Activated T-helper 1 cell treated with anti-CD3 and anti-CD28 coated beads, Interleukin-12 subunit alpha, Interleukin-12 subunit beta, Interleukin-2, Interleukin-4 antibody, amounts not matched to agents 30 ng/mL and 10 ng/mL and 1 ng/mL, durations not matched to agents 14 hours and 24 hours and 36 hours (primary cell): Measurements from ENCODE around the gene LPIN1. TPM values are rescaled to one million over a fixed set of nuclear protein-coding genes. Genes with fewer than 3 reads are reported as not detected.
"Not testable (repeated sequence)": the region's sequence is repeated elsewhere in the genome, so short reads cannot be mapped to it uniquely, and the experiment has no call there.

Source experiments
- DNase-seq: peaks from one replicate; pipeline ENCODE4 v3.0.0; 2021; ENCODE audit warnings: low spot score
- H3K27ac Mint-ChIP-seq: one replicate; pipeline ENCODE4 v1.8.0; 2021; ENCODE audit warnings: mild to moderate bottlenecking, mixed read lengths
- H3K27me3 Mint-ChIP-seq: one replicate; pipeline ENCODE4 v1.8.0; 2022; ENCODE audit warnings: mild to moderate bottlenecking, moderate library complexity, mixed read lengths; ENCODE audit not compliant: insufficient read depth
- H3K36me3 Mint-ChIP-seq: one replicate; pipeline ENCODE4 v1.8.0; 2021; ENCODE audit warnings: low read depth, mixed read lengths
- H3K4me1 Mint-ChIP-seq: one replicate; pipeline ENCODE4 v1.8.0; 2021; ENCODE audit warnings: low read depth, mixed read lengths
- H3K4me3 Mint-ChIP-seq: one replicate; pipeline ENCODE4 v1.8.0; 2021; ENCODE audit warnings: mild to moderate bottlenecking, moderate library complexity, mixed read lengths
- H3K9me3 Mint-ChIP-seq: one replicate; pipeline ENCODE4 v1.8.0; 2021; ENCODE audit warnings: mixed read lengths
- intact Hi-C: fragments of 100-400 bp; cut with micrococcal nuclease; formaldehyde crosslinking; loops from one replicate; pipeline ENCODE4 v1.15.1; 2024
- total RNA-seq: library from RNA; stranded (reverse); gene quantifications from 2 replicates; pipeline ENCODE4 v1.2.3, GENCODE V29; 2022

LPIN1 gene
- total RNA-seq, 1 donor from 2014 or later = 49.5 TPM

GRCh38 chr2:11859975-11860374, 113.5 kb downstream of the LPIN1 start:
- DNase-seq, H3K4me1 Mint-ChIP-seq, H3K4me3 Mint-ChIP-seq, H3K36me3 Mint-ChIP-seq, H3K27ac Mint-ChIP-seq: not testable (repeated sequence)
- H3K9me3 Mint-ChIP-seq = peaks cover 21% of the 10 kb centered on the region
- intact Hi-C loops = loop anchor here (5.0 to 10.0 kb wide), 4 partner anchors 145 to 555 kb away; no protein-coding TSS in a partner anchor
- peaks cover 24% of the 10 kb centered on the region for H3K27me3 Mint-ChIP-seq

- DNase-seq = no peak
- peaks cover 20% of the 10 kb centered on the region for H3K9me3 Mint-ChIP-seq
- no peak overlapping the region for H3K27ac Mint-ChIP-seq
- peaks cover 21% of the 10 kb centered on the region for H3K27me3 Mint-ChIP-seq
- H3K4me3 Mint-ChIP-seq = no peak overlapping the region
- intact Hi-C loops = loop anchor here (5.0 to 10.0 kb wide), 4 partner anchors 144 to 554 kb away; no protein-coding TSS in a partner anchor
- H3K36me3 Mint-ChIP-seq = peaks cover 4% of the 10 kb centered on the region
- H3K4me1 Mint-ChIP-seq = peaks cover 9% of the 10 kb centered on the region
Measured at GRCh38 chr2:11861044-11861443, 114.6 kb downstream of the LPIN1 start.

- Mint-ChIP-seq H3K27me3 (peaks cover 16% of the 10 kb centered on the region), H3K4me3 (no peak overlapping the region), H3K36me3 (peaks cover 2% of the 10 kb centered on the region), H3K4me1 (peaks cover 9% of the 10 kb centered on the region), H3K27ac (no peak overlapping the region), H3K9me3 (peaks cover 14% of the 10 kb centered on the region)
- DNase-seq = no peak
- intact Hi-C loops = loop anchor here (2.0 to 10.0 kb wide), 5 partner anchors 31 to 553 kb away; no protein-coding TSS in a partner anchor
Measured at GRCh38 chr2:11862049-11862448, 115.6 kb downstream of the LPIN1 start.

- peaks cover 9% of the 10 kb centered on the region for H3K4me1 Mint-ChIP-seq
- peaks cover 11% of the 10 kb centered on the region for H3K9me3 Mint-ChIP-seq
- H3K4me3 Mint-ChIP-seq = no peak overlapping the region
- no peak for DNase-seq
- intact Hi-C loops = loop anchor here (1.0 to 10.0 kb wide), 8 partner anchors 32 to 1144 kb away; partner anchors contain the start of gene TRIB2
- H3K27ac Mint-ChIP-seq = no peak overlapping the region
- peaks cover 19% of the 10 kb centered on the region for H3K27me3 Mint-ChIP-seq
- no peaks in the 10 kb centered on the region for H3K36me3 Mint-ChIP-seq
Measured at GRCh38 chr2:11863103-11863502, 116.7 kb downstream of the LPIN1 start.

GRCh38 chr2:11863513-11864328, 117.3 kb downstream of the LPIN1 start:
- Mint-ChIP-seq H3K36me3 (no peaks in the 10 kb centered on the region), H3K27me3 (peaks cover 19% of the 10 kb centered on the region), H3K27ac (no peak overlapping the region), H3K9me3 (peaks cover 8% of the 10 kb centered on the region), H3K4me1 (peaks cover 9% of the 10 kb centered on the region), H3K4me3 (no peak overlapping the region)
- DNase-seq = peak; percentile 22
- intact Hi-C loops = loop anchor here (1.0 to 10.0 kb wide), 8 partner anchors 33 to 1144 kb away; partner anchors contain the start of gene TRIB2

- Mint-ChIP-seq H3K9me3 (no peaks in the 10 kb centered on the region), H3K27me3 (peaks cover 17% of the 10 kb centered on the region), H3K36me3 (no peaks in the 10 kb centered on the region), H3K27ac (no peak overlapping the region), H3K4me1 (peaks cover 9% of the 10 kb centered on the region), H3K4me3 (no peak overlapping the region)
- no peak for DNase-seq
- intact Hi-C loops = loop anchor here (5.0 to 10.0 kb wide), 4 partner anchors 140 to 550 kb away; no protein-coding TSS in a partner anchor
Measured at GRCh38 chr2:11864724-11865123, 118.3 kb downstream of the LPIN1 start.

- H3K36me3 Mint-ChIP-seq = no peaks in the 10 kb centered on the region
- no peak overlapping the region for H3K4me3 Mint-ChIP-seq
- peaks cover 9% of the 10 kb centered on the region for H3K4me1 Mint-ChIP-seq
- no peak for DNase-seq
- H3K27me3 Mint-ChIP-seq = peaks cover 21% of the 10 kb centered on the region
- H3K9me3 Mint-ChIP-seq = no peaks in the 10 kb centered on the region
- H3K27ac Mint-ChIP-seq = no peak overlapping the region
- intact Hi-C loops = loop anchor here (10.0 kb wide), 3 partner anchors 139 to 549 kb away; no protein-coding TSS in a partner anchor
Measured at GRCh38 chr2:11865378-11865777, 118.9 kb downstream of the LPIN1 start.

- peaks cover 24% of the 10 kb centered on the region for H3K27me3 Mint-ChIP-seq
- peaks cover 9% of the 10 kb centered on the region for H3K4me1 Mint-ChIP-seq
- no peak for DNase-seq
- H3K27ac Mint-ChIP-seq = no peak overlapping the region
- intact Hi-C loops = loop anchor here (10.0 kb wide), 3 partner anchors 139 to 549 kb away; no protein-coding TSS in a partner anchor
- no peak overlapping the region for H3K4me3 Mint-ChIP-seq
- H3K9me3 Mint-ChIP-seq = no peaks in the 10 kb centered on the region
- H3K36me3 Mint-ChIP-seq = no peaks in the 10 kb centered on the region
Measured at GRCh38 chr2:11865805-11866204, 119.4 kb downstream of the LPIN1 start.

GRCh38 chr2:11866358-11867335, 120.2 kb downstream of the LPIN1 start:
- intact Hi-C loops = loop anchor here (10.0 kb wide), 3 partner anchors 138 to 548 kb away; no protein-coding TSS in a partner anchor
- Mint-ChIP-seq H3K4me1 (peaks cover 9% of the 10 kb centered on the region), H3K27me3 (peaks cover 25% of the 10 kb centered on the region), H3K4me3 (no peak overlapping the region), H3K27ac (no peak overlapping the region), H3K9me3 (no peaks in the 10 kb centered on the region), H3K36me3 (no peaks in the 10 kb centered on the region)
- no peak for DNase-seq

- intact Hi-C loops = loop anchor here (10.0 kb wide), 3 partner anchors 137 to 547 kb away; no protein-coding TSS in a partner anchor
- peaks cover 9% of the 10 kb centered on the region for H3K4me1 Mint-ChIP-seq
Measured at GRCh38 chr2:11867926-11868325, 121.5 kb downstream of the LPIN1 start.

GRCh38 chr2:11869391-11869991, 123.1 kb downstream of the LPIN1 start:
- intact Hi-C loops = loop anchor here (10.0 kb wide), 3 partner anchors 135 to 545 kb away; no protein-coding TSS in a partner anchor

More at GRCh38 chr2:11867926-11868325, 121.5 kb downstream of the LPIN1 start:
- Mint-ChIP-seq H3K27me3 (peaks cover 22% of the 10 kb centered on the region), H3K9me3 (no peaks in the 10 kb centered on the region), H3K4me3 (no peak overlapping the region), H3K36me3 (no peaks in the 10 kb centered on the region), H3K27ac (no peak overlapping the region)
- no peak for DNase-seq

GRCh38 chr2:11870064-11870463, 123.6 kb downstream of the LPIN1 start:
- H3K9me3 Mint-ChIP-seq = no peaks in the 10 kb centered on the region
- peaks cover 19% of the 10 kb centered on the region for H3K27me3 Mint-ChIP-seq
- no peak for DNase-seq
- no peak overlapping the region for H3K27ac Mint-ChIP-seq
- H3K36me3 Mint-ChIP-seq = no peaks in the 10 kb centered on the region
- intact Hi-C loops = no loop called here
- H3K4me1 Mint-ChIP-seq = no peaks in the 10 kb centered on the region
- no peak overlapping the region for H3K4me3 Mint-ChIP-seq

More at GRCh38 chr2:11869391-11869991, 123.1 kb downstream of the LPIN1 start:
- no peak overlapping the region for H3K27ac Mint-ChIP-seq
- no peaks in the 10 kb centered on the region for H3K4me1 Mint-ChIP-seq
- H3K27me3 Mint-ChIP-seq = peaks cover 20% of the 10 kb centered on the region
- no peak for DNase-seq
- H3K36me3 Mint-ChIP-seq = no peaks in the 10 kb centered on the region
- H3K4me3 Mint-ChIP-seq = no peak overlapping the region
- H3K9me3 Mint-ChIP-seq = no peaks in the 10 kb centered on the region
